DOHH2 (cell line): ENCODE measurements around the gene FNDC3B.

Source experiments
- H3F3A ChIP-seq: fragments of 200-600 bp; sonication (generic), shearing (Covaris generic); 2 replicates; pipeline ENCODE4 v1.6.0; 2016; ENCODE audit warnings: antibody characterized with exemption, mild to moderate bottlenecking; ENCODE audit not compliant: control insufficient read depth, insufficient read depth
- H3K27ac ChIP-seq: fragments of 200-600 bp; sonication (generic); 2 replicates; pipeline ENCODE4 v1.5.1; 2014; ENCODE audit warnings: low read depth, mild to moderate bottlenecking, low read length, moderate library complexity
- H3K27me3 ChIP-seq: fragments of 200-600 bp; sonication (generic); 2 replicates; pipeline ENCODE4 v1.6.1; 2014; ENCODE audit warnings: mild to moderate bottlenecking, low read length, mixed read lengths; ENCODE audit not compliant: control insufficient read depth
- H3K36me3 ChIP-seq: fragments of 200-600 bp; sonication (generic); 2 replicates; pipeline ENCODE4 v1.6.1; 2014; ENCODE audit warnings: mild to moderate bottlenecking, low read length, moderate library complexity, mixed read lengths; ENCODE audit not compliant: control insufficient read depth
- H3K4me1 ChIP-seq: fragments of 200-600 bp; sonication (generic); 2 replicates; pipeline ENCODE4 v1.6.1; 2014; ENCODE audit warnings: mild to moderate bottlenecking, low read length, mixed read lengths; ENCODE audit not compliant: control insufficient read depth
- H3K4me2 ChIP-seq: fragments of 200-600 bp; sonication (generic); 2 replicates; pipeline ENCODE4 v1.6.0; 2014; ENCODE audit warnings: mild to moderate bottlenecking, low read length, moderate library complexity
- H3K4me3 ChIP-seq: fragments of 200-600 bp; sonication (generic); 2 replicates; pipeline ENCODE4 v1.5.1; 2014; ENCODE audit warnings: mild to moderate bottlenecking, low read length, mixed read lengths
- H3K79me2 ChIP-seq: fragments of 200-600 bp; sonication (generic); 2 replicates; pipeline ENCODE4 v1.6.1; 2014; ENCODE audit warnings: mild to moderate bottlenecking, low read length, mixed read lengths; ENCODE audit not compliant: control insufficient read depth
- H3K9me2 ChIP-seq: fragments of 200-600 bp; sonication (generic); replicated peaks from 2 replicates; pipeline ENCODE4 v1.6.1; 2014; ENCODE audit warnings: mild to moderate bottlenecking, low read length, mixed read lengths; ENCODE audit not compliant: control insufficient read depth
- H3K9me3 ChIP-seq: fragments of 200-600 bp; sonication (generic); 2 replicates; pipeline ENCODE4 v1.6.1; 2014; ENCODE audit warnings: antibody characterized with exemption, low read length, mixed read lengths; ENCODE audit not compliant: control insufficient read depth, insufficient read depth
- H4K20me1 ChIP-seq: fragments of 200-600 bp; sonication (generic); 2 replicates; pipeline ENCODE4 v1.6.0; 2014; ENCODE audit warnings: low read depth, mild to moderate bottlenecking, antibody characterized with exemption, low read length, moderate library complexity; ENCODE audit not compliant: control insufficient read depth, insufficient read depth
- EZH2phosphoT487 ChIP-seq: fragments of 200-600 bp; sonication (generic); IDR thresholded peaks from 2 replicates; pipeline ENCODE4 v1.6.1; 2017; ENCODE audit warnings: borderline replicate concordance, mild to moderate bottlenecking, antibody characterized with exemption, low read length, moderate library complexity, mixed read lengths
- TF ChIP-seq, protein P1 (sequence below): fragments of 200-600 bp; sonication (generic); IDR thresholded peaks from one replicate; pipeline ENCODE4 v1.5.1; 2014; ENCODE audit warnings: antibody characterized with exemption, mild to moderate bottlenecking, low read depth, low read length; ENCODE audit not compliant: poor library complexity, severe bottlenecking

Gene FNDC3B

DNA sequence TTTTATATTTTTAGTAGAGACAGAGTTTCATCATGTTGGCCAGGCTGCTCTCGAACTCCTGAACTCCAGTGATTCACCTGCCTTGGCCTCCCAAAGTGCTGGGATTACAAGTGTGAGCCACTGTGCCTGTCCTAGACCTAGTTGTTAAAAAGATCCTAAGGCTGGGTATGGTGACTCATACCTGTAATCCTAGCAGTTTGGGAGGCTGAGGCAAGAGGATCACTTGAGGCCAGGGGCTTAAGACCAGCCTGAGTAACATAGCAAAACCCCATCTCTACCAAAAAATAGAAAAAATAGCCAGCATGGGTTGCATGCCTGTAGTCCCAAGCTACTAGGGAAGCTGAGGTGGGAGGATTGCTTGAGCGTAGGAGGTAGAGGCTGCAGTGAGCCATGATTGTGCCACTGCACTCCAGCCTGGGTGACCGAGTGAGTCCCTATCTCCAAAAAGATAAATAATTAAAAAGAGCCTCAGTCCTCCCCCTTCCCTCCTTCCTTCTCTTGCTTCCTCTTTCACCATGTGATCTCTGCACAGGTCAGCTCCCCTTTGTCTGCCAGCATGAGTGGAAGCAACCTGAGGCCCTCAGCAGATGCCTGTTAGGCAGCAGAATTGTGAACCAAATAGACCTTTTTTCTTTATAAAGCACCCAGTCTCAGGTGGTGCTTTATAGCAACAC is 9.8 kb upstream of the FNDC3B start:
- Histone ChIP-seq H3K4me1 (no peaks in the 10 kb centered on the region), H3K4me2 (no peak overlapping the region), H3K4me3 (no peak overlapping the region), H3K9me2 (no peaks in the 10 kb centered on the region), H3K27ac (no peak overlapping the region), H3K27me3 (no peaks in the 10 kb centered on the region), H3K9me3 (no peaks in the 10 kb centered on the region), H3F3A (no peaks in the 10 kb centered on the region), H3K79me2 (no peaks in the 10 kb centered on the region), H3K36me3 (no peaks in the 10 kb centered on the region), H4K20me1 (no peaks in the 10 kb centered on the region)
- TF ChIP-seq, protein P1, sequence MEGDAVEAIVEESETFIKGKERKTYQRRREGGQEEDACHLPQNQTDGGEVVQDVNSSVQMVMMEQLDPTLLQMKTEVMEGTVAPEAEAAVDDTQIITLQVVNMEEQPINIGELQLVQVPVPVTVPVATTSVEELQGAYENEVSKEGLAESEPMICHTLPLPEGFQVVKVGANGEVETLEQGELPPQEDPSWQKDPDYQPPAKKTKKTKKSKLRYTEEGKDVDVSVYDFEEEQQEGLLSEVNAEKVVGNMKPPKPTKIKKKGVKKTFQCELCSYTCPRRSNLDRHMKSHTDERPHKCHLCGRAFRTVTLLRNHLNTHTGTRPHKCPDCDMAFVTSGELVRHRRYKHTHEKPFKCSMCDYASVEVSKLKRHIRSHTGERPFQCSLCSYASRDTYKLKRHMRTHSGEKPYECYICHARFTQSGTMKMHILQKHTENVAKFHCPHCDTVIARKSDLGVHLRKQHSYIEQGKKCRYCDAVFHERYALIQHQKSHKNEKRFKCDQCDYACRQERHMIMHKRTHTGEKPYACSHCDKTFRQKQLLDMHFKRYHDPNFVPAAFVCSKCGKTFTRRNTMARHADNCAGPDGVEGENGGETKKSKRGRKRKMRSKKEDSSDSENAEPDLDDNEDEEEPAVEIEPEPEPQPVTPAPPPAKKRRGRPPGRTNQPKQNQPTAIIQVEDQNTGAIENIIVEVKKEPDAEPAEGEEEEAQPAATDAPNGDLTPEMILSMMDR: no peak
- TF ChIP-seq EZH2phosphoT487: no peak

DNA sequence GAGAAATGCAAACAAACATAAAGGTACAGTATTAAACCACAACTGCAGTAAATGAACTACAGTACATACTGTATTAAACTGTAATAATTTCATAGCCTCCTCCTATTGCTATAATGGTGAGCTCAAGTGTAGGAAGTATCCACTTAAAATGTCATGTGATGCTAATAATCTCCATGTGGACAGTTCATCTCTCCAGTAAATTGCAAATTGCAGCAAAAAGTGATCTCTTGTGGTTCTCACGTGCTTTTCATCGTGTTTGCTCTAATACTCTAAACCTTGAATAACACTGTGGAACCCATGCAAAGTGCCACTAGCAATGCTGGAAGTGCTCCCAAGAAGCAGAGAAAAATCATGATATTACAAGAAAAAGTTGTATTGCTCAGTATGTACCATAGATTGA is 9.2 kb upstream of the FNDC3B start:
- Histone ChIP-seq H3K9me3 (no peaks in the 10 kb centered on the region), H3K36me3 (no peaks in the 10 kb centered on the region), H3K27me3 (no peaks in the 10 kb centered on the region), H3K4me2 (no peak overlapping the region), H3F3A (no peaks in the 10 kb centered on the region), H3K4me3 (no peak overlapping the region), H4K20me1 (no peaks in the 10 kb centered on the region), H3K79me2 (no peaks in the 10 kb centered on the region), H3K4me1 (no peaks in the 10 kb centered on the region), H3K9me2 (no peaks in the 10 kb centered on the region), H3K27ac (no peak overlapping the region)
- TF ChIP-seq, protein P1: no peak
- TF ChIP-seq EZH2phosphoT487: no peak

GRCh38 chr3:172031996-172032395 is 7.4 kb upstream of the FNDC3B start:
- Histone ChIP-seq H3K27me3 (no peaks in the 10 kb centered on the region), H3K36me3 (no peaks in the 10 kb centered on the region), H3K4me2 (no peak overlapping the region), H3F3A (no peaks in the 10 kb centered on the region), H3K9me2 (no peaks in the 10 kb centered on the region), H3K4me1 (no peaks in the 10 kb centered on the region), H3K27ac (no peak overlapping the region), H3K4me3 (no peak overlapping the region), H4K20me1 (no peaks in the 10 kb centered on the region), H3K79me2 (no peaks in the 10 kb centered on the region), H3K9me3 (no peaks in the 10 kb centered on the region)
- TF ChIP-seq, protein P1: no peak
- TF ChIP-seq EZH2phosphoT487: no peak
